Astrocyte of the spinal cord (primary cell): ENCODE data around the gene ZBTB8B.
A peak's percentile ranks its signal among the peaks of the same experiment; 100 is the strongest.

Experiments
- DNase-seq: peaks from one replicate; pipeline ENCODE4 v3.0.0; 2011; ENCODE audit warnings: low read depth, low spot score
- H3K4me3 ChIP-seq: 2 replicates; pipeline ENCODE4 v1.5.1; 2011; ENCODE audit warnings: low read depth, mild to moderate bottlenecking, low read length, moderate library complexity
- in situ Hi-C: cut with HindIII; loops from 2 replicates; pipeline ENCODE4 v1.10.0; 2017; ENCODE audit warnings: low sequenced_read_pairs
- TF ChIP-seq, protein P1 (sequence below): IDR thresholded peaks from 2 replicates; pipeline ENCODE4 v1.5.1; 2012; ENCODE audit warnings: low read depth, mild to moderate bottlenecking, low read length, inconsistent platforms

The ZBTB8B gene

DNA sequence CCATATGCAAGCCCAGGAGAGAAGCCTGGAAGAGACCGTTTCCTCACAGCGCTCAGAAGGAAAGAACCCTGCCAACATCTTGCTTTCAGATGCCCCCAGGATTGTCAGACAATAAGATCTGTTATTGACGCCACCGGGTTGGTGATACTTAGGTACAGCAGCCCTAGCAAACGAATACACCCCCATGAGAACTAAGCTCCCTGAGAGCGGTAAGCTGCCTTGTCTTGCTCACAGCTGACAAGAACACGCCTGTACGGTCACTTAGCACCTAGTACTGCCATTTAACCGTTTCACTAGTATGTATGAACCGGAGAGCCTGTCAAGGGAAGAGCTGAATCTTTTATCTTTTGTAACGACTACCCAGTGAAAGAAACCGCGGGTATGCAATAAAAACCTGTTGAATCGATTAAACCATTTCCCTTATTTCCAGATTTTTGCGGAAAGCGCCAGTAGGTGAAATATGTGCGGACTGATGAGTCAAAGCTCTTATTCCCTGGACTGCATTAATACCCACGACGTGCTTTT is 619 bp upstream of the ZBTB8B start:
- H3K4me3 ChIP-seq: peak overlapping the region; percentile 52
- TF ChIP-seq, protein P1, sequence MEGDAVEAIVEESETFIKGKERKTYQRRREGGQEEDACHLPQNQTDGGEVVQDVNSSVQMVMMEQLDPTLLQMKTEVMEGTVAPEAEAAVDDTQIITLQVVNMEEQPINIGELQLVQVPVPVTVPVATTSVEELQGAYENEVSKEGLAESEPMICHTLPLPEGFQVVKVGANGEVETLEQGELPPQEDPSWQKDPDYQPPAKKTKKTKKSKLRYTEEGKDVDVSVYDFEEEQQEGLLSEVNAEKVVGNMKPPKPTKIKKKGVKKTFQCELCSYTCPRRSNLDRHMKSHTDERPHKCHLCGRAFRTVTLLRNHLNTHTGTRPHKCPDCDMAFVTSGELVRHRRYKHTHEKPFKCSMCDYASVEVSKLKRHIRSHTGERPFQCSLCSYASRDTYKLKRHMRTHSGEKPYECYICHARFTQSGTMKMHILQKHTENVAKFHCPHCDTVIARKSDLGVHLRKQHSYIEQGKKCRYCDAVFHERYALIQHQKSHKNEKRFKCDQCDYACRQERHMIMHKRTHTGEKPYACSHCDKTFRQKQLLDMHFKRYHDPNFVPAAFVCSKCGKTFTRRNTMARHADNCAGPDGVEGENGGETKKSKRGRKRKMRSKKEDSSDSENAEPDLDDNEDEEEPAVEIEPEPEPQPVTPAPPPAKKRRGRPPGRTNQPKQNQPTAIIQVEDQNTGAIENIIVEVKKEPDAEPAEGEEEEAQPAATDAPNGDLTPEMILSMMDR: no peak
- in situ Hi-C loops: no loop called here
- DNase-seq: peak; percentile 5

DNA sequence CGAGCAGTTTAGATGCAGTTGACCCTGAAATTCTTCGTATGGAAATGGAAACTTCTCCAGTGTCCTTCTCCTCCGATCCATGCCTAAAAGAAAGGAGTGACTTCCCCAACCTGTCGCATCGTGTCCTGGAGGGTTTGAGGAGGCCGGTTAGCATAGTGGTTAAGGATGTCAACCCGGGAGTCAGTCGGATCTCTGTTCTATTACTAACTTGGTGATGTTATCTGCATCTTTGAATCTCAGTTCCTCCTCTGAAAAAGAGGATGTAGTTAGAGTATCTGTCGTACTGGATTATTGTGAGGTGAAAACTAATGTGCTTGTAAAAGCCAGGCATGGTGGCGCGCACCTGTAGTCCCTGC is 684 bp downstream of the ZBTB8B start:
- H3K4me3 ChIP-seq: no peak overlapping the region
- in situ Hi-C loops: no loop called here
- no peak for DNase-seq
- TF ChIP-seq, protein P1: no peak

DNA sequence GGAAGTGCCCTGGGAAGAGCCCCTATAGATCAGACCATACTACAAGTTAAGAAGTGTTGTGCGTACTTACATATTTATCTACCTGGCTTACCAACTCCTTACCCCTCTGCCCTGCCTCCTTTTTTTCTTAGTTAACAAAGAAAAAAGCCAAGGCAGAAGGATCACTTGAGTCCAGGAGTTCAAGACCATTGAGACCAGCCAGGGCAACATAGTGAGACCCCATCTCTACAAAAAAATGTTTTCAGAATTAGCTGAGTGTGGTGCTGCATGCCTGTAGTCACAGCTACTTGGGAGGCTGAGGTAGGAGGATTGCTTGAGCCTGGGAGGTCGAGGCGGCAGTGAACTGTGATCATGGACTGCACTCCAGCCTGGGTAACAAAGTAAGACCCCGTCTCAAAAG is 1.9 kb downstream of the ZBTB8B start:
- H3K4me3 ChIP-seq: no peak overlapping the region
- DNase-seq: no peak
- in situ Hi-C loops: no loop called here
- TF ChIP-seq, protein P1: no peak

DNA sequence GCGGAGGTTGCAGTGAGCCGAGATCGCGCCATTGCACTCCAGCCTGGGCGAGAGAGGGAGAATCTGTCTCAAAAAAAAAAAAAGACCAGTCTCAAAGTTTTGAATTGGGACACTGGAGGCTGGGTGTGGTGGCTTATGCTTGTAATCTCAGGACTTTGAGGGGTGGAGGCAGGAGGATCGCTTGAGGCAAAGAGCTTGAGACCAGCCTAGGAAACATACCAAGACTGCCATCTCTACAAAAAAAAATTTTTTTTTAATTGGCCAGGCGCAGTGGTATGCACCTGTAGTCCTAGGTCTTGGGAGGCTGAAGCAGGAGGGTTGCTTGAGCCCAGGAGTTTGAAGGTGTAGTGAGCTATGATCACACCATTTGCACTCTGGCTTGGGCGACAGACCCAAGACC is 3.9 kb downstream of the ZBTB8B start:
- H3K4me3 ChIP-seq: no peak overlapping the region
- TF ChIP-seq, protein P1: no peak
- no peak for DNase-seq
- in situ Hi-C loops: no loop called here

DNA sequence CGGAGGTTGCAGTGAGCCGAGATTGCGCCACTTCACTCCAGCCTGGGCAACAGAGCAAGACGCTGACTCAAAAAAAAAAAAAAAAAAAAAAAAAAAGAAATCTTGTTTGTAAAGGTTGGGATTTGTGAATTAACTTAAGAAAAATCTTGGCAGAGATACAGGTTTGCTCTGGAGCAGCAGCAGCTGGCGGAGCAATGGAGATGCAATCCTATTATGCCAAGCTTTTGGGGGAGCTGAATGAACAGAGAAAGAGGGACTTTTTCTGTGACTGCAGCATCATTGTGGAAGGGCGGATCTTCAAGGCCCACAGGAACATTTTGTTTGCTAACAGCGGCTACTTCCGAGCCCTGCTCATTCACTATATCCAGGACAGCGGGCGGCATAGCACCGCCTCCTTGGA is 5.6 kb downstream of the ZBTB8B start:
- H3K4me3 ChIP-seq: no peak overlapping the region
- DNase-seq: no peak
- in situ Hi-C loops: no loop called here
- TF ChIP-seq, protein P1: no peak

DNA sequence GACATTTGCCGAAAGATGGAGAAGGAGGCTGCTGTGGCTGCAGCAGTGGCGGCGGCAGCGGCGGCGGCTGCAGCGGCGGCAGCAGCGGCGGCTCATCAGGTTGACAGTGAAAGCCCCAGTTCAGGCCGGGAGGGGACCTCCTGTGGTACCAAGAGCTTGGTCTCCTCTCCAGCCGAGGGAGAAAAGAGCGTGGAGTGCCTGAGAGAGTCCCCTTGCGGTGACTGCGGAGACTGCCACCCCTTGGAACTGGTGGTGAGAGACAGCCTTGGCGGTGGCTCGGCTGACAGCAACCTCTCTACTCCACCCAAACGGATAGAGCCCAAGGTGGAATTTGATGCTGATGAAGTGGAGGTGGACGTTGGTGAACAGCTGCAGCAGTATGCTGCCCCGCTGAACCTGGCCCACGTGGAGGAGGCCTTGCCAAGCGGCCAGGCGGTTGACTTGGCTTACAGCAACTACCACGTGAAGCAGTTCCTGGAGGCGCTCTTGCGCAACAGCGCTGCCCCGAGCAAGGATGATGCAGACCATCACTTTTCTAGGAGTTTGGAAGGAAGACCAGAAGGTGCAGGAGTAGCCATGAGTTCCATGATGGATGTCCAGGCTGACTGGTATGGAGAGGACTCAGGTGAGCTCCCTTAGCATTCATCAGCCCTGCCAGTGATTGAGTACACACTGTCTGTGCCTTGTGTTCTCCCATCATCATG is 6.3 kb downstream of the ZBTB8B start:
- TF ChIP-seq, protein P1: peak; percentile 20
- DNase-seq: no peak
- no peak overlapping the region for H3K4me3 ChIP-seq
- in situ Hi-C loops: no loop called here
